ENCODE measurements around the gene LRRC23.
A peak's percentile ranks its signal among the peaks of the same experiment; 100 is the strongest.

The LRRC23 gene

DNA sequence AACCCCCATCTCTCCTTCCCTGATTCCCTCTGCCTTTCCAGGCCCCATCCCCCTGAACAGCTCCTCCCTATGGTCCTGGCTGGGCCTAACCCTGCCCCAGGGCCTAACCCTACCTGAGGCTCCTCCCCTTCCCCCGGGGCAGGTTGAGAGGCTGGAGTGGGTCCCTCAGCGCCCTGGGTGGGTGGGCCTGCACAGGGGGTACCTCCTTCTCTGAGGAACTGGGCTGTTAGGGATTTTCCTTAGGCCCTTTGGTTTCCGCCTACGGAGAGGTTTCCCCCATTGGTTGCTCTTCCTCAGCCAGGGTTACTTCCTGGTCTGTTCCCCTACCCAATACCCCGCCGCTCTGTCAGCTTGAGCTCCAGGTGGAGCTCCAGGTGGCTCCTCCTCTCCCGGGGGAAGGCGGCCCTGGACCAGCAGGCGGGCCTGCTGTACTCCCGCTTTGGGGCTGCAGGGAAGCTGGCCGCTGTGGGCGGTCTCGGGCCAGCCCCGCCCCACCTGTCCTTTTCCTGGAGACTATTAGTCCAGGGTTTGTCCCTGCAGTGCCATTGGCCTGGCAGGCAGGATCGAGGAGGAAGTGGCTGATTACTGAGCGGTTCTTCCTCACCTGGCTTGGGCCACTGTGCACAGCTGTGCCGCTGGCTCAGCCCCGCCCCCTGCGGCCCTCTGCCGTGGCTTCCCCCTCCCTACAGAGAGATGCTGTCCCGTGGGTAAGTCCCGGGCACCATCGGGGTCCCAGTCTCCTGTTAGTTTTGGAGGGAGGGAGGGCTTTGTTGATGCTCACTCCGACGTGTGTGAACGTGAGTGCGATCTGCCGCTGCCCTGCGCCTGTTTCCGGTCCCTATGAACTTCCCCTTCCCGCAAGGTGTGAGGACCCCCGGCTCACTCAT lies 41.7 kb downstream of the LRRC23 start:
- H3K4me1 ChIP-seq (ENCODE audit: control insufficient read depth, insufficient read depth, low read length), result peaks cover 33% of the 10 kb centered on the region
- H3K9ac ChIP-seq (ENCODE audit: low read length), result peak overlapping the region; percentile 65
- H3K4me3 ChIP-seq (ENCODE audit: low read length), result peak overlapping the region; percentile 39
- no peaks in the 10 kb centered on the region for H3K9me3 ChIP-seq (ENCODE audit: control insufficient read depth, low read length)
- H3K27me3 ChIP-seq (ENCODE audit: control insufficient read depth, insufficient read depth, low read length), result no peaks in the 10 kb centered on the region
- peaks cover 4% of the 10 kb centered on the region for H3K36me3 ChIP-seq (ENCODE audit: control insufficient read depth, insufficient read depth, low read length)

DNA sequence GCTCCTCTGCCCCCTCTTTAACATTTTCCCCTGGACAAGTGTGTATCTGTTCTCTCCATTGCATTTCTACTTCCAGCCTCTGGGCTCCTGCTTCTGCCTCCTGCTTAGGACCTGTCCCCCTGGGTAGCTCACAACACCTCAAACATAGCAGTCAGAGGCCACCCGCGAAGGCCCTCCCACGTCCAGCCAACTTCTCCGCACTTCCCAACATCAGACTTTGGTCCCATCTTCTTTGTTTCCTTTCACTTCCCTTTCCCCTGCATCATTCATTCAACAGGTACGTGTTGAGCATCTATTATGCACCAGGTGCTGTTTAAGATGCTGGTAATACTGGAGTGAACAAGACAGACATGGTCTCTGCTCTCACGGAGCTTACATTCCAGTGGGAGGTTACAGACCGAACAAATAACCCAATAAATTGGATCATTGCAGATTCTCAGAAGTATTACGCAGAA lies 42.3 kb downstream of the LRRC23 start:
- Histone ChIP-seq H3K9me3 (ENCODE audit: control insufficient read depth, low read length) (no peaks in the 10 kb centered on the region), H3K4me1 (ENCODE audit: control insufficient read depth, insufficient read depth, low read length) (peaks cover 33% of the 10 kb centered on the region), H3K4me3 (ENCODE audit: low read length) (peak overlapping the region; percentile 39), H3K9ac (ENCODE audit: low read length) (peak overlapping the region; percentile 37), H3K36me3 (ENCODE audit: control insufficient read depth, insufficient read depth, low read length) (no peaks in the 10 kb centered on the region), H3K27me3 (ENCODE audit: control insufficient read depth, insufficient read depth, low read length) (no peaks in the 10 kb centered on the region)

DNA sequence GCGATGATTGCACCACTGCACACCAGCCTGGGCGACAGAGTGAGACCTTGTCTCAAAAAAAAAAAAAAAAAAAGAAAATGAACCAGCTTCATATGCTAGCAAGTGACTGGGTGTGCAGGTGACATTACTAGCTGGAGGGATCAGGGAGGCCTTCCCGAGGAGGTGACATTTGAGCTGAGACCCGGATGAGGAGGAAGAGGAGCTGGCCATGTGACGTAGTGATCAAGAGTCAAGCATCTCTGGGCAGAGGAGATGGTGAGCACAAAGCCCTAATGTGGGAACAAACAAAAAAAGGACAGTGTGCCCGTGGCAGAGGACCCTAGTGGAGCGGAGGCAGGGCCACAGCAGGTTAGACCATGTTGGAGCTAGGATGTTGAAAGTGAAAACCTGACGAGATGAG lies 43.0 kb downstream of the LRRC23 start:
- no peak overlapping the region for H3K9ac ChIP-seq (ENCODE audit: low read length)
- no peak overlapping the region for H3K4me3 ChIP-seq (ENCODE audit: low read length)
- peaks cover 29% of the 10 kb centered on the region for H3K4me1 ChIP-seq (ENCODE audit: control insufficient read depth, insufficient read depth, low read length)
- no peaks in the 10 kb centered on the region for H3K9me3 ChIP-seq (ENCODE audit: control insufficient read depth, low read length)
- no peaks in the 10 kb centered on the region for H3K36me3 ChIP-seq (ENCODE audit: control insufficient read depth, insufficient read depth, low read length)
- H3K27me3 ChIP-seq (ENCODE audit: control insufficient read depth, insufficient read depth, low read length), result no peaks in the 10 kb centered on the region

DNA sequence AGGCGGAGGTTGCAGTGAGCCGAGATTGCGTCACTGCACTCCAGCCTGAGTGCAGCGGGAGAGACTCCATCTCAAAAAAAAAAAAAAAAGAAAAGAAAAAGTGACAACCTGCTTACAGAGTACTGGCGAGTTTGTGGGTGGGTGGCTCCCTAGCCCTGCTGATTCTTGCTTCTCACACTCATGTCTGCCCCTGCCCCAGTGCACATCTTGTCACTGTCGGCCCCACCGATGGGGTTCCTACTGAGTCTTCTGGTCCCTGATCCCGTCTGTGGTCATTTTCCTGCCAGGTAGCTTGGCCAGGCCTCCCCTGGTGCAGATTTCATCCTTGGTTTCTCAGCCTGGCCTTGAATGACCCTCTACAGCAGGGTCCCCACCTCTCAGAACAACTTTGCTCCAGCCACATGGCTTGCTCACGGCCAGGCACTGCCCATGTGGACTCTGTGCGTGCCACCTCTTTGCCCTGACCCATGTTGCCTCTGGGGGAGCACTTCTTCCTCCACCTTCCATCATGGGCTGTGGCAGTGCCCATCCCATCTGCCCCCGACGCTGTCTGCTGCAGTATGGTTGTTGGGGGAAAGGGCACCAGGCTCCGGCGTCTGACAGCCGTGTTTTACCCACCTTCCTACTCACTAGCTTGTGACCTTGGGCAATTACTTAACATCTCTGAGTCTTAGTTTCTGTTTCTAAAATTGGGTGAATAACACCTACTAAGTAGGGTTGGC lies 44.4 kb downstream of the LRRC23 start:
- no peak overlapping the region for H3K4me3 ChIP-seq (ENCODE audit: low read length)
- no peaks in the 10 kb centered on the region for H3K9me3 ChIP-seq (ENCODE audit: control insufficient read depth, low read length)
- H3K27me3 ChIP-seq (ENCODE audit: control insufficient read depth, insufficient read depth, low read length), result no peaks in the 10 kb centered on the region
- H3K4me1 ChIP-seq (ENCODE audit: control insufficient read depth, insufficient read depth, low read length), result peaks cover 19% of the 10 kb centered on the region
- no peak overlapping the region for H3K9ac ChIP-seq (ENCODE audit: low read length)
- no peaks in the 10 kb centered on the region for H3K36me3 ChIP-seq (ENCODE audit: control insufficient read depth, insufficient read depth, low read length)

DNA sequence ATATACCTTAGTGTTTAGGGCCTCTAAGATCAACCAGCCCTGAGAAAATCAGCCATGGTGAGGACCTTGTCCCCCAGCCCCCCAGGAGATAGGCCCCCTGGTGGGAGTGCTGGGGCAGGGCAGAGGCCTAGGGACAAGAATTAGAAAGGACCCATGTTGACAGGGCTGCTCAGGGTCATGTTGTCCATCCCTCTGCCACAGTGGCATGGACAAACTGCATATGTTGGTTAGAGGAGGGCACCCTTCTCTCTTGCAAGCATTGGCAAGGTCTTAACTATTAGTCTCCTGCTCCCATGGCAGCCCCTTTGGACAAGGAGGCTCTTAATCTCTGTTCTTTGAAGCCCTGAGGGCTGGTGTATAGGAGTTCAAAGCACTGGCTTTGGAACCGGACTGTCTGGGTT lies 45.8 kb downstream of the LRRC23 start:
- peaks cover 14% of the 10 kb centered on the region for H3K4me1 ChIP-seq (ENCODE audit: control insufficient read depth, insufficient read depth, low read length)
- no peaks in the 10 kb centered on the region for H3K27me3 ChIP-seq (ENCODE audit: control insufficient read depth, insufficient read depth, low read length)
- H3K4me3 ChIP-seq (ENCODE audit: low read length), result no peak overlapping the region
- H3K36me3 ChIP-seq (ENCODE audit: control insufficient read depth, insufficient read depth, low read length), result no peaks in the 10 kb centered on the region
- H3K9ac ChIP-seq (ENCODE audit: low read length), result no peak overlapping the region
- no peaks in the 10 kb centered on the region for H3K9me3 ChIP-seq (ENCODE audit: control insufficient read depth, low read length)

DNA sequence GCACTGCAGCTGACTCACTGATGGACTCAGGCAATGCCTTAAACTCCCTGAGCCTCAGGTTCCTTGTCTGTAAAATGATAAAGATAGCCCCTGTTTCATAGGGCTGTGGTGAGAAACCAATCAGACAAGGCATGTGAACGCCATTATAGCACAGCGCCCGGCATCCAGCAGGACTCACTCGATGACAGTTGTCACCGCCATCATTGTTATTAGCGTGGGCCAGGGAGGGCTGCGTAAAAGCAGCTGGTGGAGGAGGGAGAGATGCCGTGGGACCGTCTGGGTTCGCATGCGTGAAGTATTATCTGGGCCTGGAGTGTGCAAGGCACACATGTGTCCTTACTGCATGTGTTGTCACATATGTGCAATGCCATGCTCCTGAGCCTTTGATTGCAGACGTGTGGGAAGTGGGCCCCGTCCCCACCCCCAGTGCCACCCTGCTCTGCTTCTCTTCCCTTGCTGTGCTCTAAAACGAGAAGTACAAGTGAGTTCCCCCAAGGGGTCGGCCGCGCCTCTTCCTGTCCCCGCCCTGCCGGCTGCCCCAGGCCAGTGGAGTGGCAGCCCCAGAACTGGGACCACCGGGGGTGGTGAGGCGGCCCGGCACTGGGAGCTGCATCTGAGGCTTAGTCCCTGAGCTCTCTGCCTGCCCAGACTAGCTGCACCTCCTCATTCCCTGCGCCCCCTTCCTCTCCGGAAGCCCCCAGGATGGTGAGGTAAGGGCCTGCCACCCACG lies 46.4 kb downstream of the LRRC23 start, which contains the start of gene PTPN6:
TSS of gene PTPN6 (plus strand) at position 546 of the 730 bp plus-strand sequence. CDS start at position 703, 157 bp downstream.
- H3K4me3 ChIP-seq (ENCODE audit: low read length), result no peak within 1 kb of the TSS
- no peaks in the 10 kb centered on the region for H3K27me3 ChIP-seq (ENCODE audit: control insufficient read depth, insufficient read depth, low read length)
- H3K4me1 ChIP-seq (ENCODE audit: control insufficient read depth, insufficient read depth, low read length), result peaks cover 8% of the 10 kb centered on the region
- H3K36me3 ChIP-seq (ENCODE audit: control insufficient read depth, insufficient read depth, low read length), result peaks cover under 1% of the 10 kb centered on the region
- no peaks in the 10 kb centered on the region for H3K9me3 ChIP-seq (ENCODE audit: control insufficient read depth, low read length)
- H3K9ac ChIP-seq (ENCODE audit: low read length), result peak within 1 kb of the TSS; percentile 53

DNA sequence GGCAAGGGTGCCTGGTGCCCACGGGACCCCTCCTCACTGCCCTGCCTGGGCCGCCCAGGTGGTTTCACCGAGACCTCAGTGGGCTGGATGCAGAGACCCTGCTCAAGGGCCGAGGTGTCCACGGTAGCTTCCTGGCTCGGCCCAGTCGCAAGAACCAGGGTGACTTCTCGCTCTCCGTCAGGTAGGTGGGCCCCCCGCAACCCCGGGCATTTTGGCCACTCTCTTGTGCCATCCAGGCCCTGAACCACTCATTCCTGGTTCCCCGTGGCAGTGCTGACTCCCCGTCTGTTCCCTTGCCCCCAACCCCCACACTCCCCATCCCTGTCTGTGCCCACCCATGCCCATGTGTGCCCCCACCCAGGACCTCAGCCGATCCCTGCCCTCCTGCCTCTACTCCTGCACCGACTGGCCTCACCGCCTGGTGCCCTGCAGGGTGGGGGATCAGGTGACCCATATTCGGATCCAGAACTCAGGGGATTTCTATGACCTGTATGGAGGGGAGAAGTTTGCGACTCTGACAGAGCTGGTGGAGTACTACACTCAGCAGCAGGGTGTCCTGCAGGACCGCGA lies 47.0 kb downstream of the LRRC23 start:
- H3K27me3 ChIP-seq (ENCODE audit: control insufficient read depth, insufficient read depth, low read length), result no peaks in the 10 kb centered on the region
- peaks cover 5% of the 10 kb centered on the region for H3K36me3 ChIP-seq (ENCODE audit: control insufficient read depth, insufficient read depth, low read length)
- peak overlapping the region; percentile 53 for H3K9ac ChIP-seq (ENCODE audit: low read length)
- H3K4me1 ChIP-seq (ENCODE audit: control insufficient read depth, insufficient read depth, low read length), result peaks cover 6% of the 10 kb centered on the region
- no peaks in the 10 kb centered on the region for H3K9me3 ChIP-seq (ENCODE audit: control insufficient read depth, low read length)
- H3K4me3 ChIP-seq (ENCODE audit: low read length), result no peak overlapping the region

DNA sequence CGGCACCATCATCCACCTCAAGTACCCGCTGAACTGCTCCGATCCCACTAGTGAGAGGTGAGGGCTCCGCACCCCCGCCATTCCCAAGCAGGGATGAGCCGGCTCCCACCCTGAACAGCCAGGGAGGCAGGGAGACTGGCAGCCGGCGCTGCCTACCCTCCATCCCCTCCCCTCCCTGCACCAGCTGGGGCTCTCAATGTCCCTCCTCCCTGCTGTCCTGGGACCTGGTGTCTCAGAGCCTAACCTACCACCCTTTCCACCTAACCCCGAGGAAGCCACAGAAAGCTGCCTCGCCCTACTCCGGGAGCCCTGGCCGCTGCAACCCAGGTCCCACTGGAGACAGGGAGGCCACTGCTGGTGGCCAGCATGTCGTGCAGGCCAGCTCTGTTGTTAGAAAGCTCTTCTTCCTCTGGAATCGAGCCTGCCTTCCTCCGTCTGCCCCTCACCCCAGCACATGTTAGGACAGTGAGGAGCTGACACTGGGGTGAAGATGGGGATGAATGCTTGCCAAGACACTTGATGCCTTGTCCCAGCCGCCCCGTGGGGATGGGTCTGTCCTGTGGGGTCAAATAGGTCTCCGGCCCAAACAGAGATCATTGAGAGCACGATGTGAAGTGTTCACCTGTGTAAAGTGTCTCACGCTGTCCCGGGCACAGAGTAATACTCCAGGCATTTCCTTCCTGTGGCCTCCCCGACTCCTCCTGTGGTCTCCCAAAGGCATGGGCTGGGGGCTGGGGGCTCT lies 47.7 kb downstream of the LRRC23 start:
- peak overlapping the region; percentile 53 for H3K9ac ChIP-seq (ENCODE audit: low read length)
- no peaks in the 10 kb centered on the region for H3K27me3 ChIP-seq (ENCODE audit: control insufficient read depth, insufficient read depth, low read length)
- H3K9me3 ChIP-seq (ENCODE audit: control insufficient read depth, low read length), result no peaks in the 10 kb centered on the region
- H3K36me3 ChIP-seq (ENCODE audit: control insufficient read depth, insufficient read depth, low read length), result peaks cover 5% of the 10 kb centered on the region
- H3K4me1 ChIP-seq (ENCODE audit: control insufficient read depth, insufficient read depth, low read length), result peaks cover 1% of the 10 kb centered on the region
- peak overlapping the region; percentile 19 for H3K4me3 ChIP-seq (ENCODE audit: low read length)

DNA sequence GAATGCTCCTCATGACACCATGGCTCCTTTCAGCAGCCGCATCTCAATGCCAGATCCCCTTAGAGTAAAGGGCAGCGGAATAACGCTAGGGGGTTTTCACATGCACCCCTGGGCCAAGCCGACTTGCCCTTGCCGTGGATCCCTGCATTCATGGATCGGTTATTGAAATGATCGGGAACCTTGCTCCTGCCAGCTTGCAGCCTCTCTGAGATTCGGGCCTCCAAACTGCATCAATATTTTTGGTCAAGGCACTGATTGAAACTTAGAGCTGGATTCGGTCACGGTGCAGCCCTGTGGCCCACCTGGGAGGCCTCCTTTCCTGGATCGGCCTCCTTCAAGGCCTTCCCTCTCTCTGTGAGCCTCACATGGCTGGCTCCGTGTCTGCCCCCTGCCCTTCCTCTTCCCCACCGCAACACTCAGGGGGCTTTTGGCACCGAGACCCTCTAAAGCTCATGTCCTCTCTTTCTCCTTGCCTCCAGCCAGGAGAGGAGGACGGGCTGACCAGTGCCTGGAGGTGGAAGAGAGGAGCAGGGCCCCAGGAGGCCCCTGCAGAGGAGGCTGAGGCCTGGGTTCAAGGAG lies 48.3 kb downstream of the LRRC23 start:
- peaks cover 5% of the 10 kb centered on the region for H3K36me3 ChIP-seq (ENCODE audit: control insufficient read depth, insufficient read depth, low read length)
- H3K4me1 ChIP-seq (ENCODE audit: control insufficient read depth, insufficient read depth, low read length), result no peaks in the 10 kb centered on the region
- H3K4me3 ChIP-seq (ENCODE audit: low read length), result peak overlapping the region; percentile 19
- H3K9me3 ChIP-seq (ENCODE audit: control insufficient read depth, low read length), result no peaks in the 10 kb centered on the region
- H3K9ac ChIP-seq (ENCODE audit: low read length), result peak overlapping the region; percentile 34
- H3K27me3 ChIP-seq (ENCODE audit: control insufficient read depth, insufficient read depth, low read length), result no peaks in the 10 kb centered on the region

DNA sequence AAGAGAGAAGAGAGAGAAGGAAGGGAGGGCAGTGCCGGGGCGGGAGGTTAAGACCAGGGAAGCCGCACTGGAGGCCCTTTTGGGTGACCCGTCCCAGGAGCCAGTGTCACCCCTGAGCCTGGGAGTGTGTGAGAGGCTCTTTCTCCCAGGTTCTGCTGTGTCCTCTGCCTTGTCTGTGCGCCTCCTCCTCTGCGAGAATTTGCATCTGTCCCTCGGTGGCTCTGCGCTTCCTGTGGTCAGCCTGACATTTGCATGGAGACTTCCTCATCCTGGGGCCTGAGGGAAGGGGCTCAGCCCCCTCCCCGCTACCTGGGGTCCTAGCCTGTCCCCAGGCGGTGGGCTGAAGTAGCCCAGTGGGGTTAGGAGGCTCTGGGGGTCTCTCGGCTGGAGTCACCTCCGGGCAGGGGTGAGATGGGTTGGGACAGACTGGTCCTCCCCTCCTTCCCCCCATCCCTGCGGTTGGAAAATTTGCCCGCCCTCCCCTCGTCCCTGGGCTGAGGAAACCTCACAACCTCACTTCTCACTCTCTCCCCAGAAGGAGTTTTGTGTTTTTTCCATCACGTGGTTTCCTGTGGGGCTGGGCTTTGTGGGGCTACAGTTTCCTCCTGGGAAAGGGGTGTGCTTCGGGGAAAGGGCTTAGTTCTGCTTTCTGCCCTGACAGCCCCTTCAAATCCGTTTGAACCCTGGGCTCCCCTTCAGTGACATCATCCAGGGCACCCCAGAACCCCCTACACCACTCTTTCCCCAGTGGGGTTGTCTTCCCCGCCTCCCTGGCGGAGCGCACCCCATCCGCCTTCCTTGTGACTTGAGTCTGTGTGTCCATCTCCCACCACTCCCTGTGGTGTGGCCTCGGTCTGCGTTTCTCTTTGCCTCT lies 49.1 kb downstream of the LRRC23 start:
- H3K9me3 ChIP-seq (ENCODE audit: control insufficient read depth, low read length), result no peaks in the 10 kb centered on the region
- no peaks in the 10 kb centered on the region for H3K4me1 ChIP-seq (ENCODE audit: control insufficient read depth, insufficient read depth, low read length)
- no peak overlapping the region for H3K4me3 ChIP-seq (ENCODE audit: low read length)
- H3K36me3 ChIP-seq (ENCODE audit: control insufficient read depth, insufficient read depth, low read length), result peaks cover 5% of the 10 kb centered on the region
- H3K9ac ChIP-seq (ENCODE audit: low read length), result peak overlapping the region; percentile 34
- H3K27me3 ChIP-seq (ENCODE audit: control insufficient read depth, insufficient read depth, low read length), result no peaks in the 10 kb centered on the region
